Stimulated activated CD4-positive, alpha-beta T cell treated with anti-CD3 and anti-CD28 coated beads, Interleukin-2, amount 100 ng/mL, for 24 hours (primary cell): ENCODE measurements around the gene CCDC40.

Experiments
- DNase-seq, 2 donors: peaks; one replicate each; pipeline ENCODE4 v3.0.0-alpha.2; 2020

CCDC40 gene

DNA sequence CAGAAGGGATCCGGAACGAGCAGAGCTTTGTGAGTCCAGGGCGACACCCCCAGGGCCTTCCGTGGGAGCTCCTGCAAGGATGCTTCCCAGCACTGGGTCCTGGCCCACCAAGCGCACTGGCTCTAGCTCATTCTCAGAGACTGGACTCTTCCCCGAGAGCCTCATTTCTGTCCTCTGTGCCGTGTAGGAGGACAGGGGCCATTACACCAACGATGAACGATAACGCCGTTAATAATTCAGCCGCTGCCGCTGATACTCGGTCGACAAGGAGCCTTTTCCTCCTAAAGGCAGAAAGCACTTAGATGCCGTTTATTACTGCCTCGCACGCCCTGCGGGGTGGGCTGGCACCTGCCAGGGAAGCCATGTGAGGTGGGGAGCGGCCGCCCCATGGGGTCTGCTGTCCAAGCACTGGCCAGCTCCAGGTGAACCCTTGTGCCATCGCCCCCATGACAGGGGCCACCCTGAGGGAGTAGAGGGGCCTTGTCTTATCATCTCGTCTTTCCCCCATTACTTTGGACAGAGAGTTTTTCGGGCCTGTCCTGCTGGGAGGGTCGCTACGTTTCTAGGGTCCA is 34.3 kb upstream of the CCDC40 start:
- no peak for DNase-seq

DNA sequence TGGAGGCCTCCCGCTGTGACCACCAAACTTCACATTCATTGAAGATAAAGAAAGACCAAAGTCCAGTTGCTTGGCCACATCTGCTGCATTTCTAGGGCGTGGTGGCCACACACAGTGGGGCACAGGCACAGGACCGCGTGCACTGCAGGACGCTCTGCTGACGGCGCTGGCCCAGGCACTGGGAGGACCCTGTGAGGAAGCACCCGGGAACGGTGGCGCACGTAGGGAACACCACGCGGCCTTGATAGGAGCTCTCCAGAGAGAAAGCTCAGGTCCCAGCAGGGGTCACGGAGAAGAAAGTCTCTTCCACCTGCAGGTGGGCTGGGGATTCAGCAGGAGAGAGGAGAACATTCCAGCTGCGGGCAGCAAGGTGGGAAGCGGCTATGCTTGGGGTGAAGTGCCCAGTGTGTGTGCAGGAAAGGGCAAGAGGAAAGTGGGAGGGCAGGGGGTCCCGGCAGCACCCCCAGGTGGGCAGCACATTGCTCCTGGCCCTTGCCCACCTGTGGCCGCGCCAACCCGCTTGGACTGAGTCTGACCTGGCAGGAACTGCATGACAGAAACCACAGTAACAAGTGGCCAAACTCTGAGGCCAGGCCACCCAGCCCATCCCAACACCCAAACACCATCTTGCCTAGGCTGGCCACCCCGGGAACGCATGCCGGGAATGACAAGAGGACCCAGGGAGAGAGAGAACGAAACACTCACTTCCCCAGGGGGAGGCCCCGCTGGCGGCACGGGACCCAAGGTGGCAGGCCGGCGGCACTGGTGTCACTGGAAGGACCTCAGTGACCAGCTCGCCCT is 33.6 kb upstream of the CCDC40 start:
- DNase-seq: no peak

DNA sequence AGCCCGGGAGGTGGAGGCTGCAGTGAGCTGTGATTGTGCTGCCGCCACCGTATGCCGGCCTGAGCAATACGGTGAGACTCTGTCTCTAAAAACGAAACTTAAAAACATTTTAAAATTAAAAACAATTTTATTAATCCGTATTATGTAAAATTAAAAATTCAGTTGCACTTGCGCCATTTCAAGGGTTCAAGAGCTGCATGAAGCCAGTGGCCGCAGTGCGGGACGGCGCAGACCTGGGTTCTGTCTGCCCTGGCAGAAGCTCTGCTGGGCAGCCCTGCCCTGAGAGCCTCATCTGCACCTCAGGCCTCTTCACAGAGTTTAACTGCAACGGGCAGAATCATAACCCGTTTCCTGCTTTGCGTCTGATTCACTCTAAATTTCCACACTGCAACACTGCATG is 32.5 kb upstream of the CCDC40 start:
- DNase-seq: no peak

DNA sequence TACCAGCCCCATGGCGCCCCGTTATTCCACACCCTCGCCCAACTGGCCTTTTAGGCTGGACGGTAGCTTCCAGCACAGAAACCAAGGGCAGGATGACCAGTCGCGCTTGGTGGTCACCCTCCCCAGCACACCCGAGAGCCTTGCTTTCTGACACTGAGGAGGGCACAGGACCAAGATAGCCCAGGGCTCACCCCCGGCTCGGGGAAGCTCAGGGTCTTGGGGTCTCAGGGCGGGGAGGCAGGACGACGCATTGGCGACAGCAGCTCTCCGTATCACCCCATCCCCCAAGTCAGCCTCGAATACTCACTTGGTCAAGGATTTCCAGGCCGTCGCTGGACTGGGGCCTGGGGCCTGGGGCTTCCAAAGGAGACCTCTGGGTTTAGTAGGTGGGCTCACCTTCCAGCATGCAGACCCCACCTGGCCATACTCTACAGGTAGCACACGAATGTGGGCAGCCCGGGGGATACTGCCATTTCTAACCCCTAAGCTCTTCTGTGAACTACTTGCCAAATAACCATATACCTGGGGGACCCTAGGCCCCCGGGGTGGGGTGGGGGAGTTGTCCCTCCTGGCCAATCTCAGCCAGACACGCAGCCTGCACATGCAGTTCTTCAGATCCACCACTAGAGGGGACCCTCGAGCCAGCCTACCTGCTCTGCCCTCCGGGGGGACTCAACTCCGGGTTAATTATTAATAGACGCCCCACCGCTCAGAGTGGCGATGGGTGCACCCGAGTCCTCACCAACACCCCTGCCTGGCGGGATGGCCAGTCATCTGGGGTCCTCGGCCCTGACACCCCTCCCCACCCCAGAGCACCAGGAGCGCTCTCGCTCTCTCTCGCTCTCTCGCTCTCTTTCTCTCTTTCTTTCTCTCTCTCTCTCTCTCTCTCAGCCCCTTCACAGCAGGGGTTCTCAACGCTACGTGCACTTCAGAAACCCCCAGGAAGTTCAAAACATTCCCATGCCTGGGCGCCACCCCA is 30.8 kb upstream of the CCDC40 start:
- DNase-seq: peak; percentile 53 to 69

DNA sequence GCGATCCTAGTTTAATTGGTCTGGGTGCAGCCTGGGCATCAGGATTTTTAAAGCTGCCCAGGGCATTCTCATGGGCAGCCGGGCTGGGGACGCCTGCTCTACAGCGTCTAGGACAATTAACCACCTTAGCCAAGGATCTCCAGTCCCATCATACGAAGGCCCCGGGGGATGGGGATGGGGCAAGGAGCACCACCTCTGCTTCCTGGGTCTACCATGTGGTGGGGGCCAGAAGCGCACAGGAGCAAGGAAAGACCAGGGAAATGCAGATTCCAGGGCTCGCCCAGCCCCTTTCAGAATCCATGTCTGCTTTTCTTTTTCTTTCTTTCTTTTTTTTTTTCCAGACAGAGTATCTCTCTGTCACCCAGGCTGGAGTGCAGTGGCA is 30.1 kb upstream of the CCDC40 start:
- DNase-seq: no peak

DNA sequence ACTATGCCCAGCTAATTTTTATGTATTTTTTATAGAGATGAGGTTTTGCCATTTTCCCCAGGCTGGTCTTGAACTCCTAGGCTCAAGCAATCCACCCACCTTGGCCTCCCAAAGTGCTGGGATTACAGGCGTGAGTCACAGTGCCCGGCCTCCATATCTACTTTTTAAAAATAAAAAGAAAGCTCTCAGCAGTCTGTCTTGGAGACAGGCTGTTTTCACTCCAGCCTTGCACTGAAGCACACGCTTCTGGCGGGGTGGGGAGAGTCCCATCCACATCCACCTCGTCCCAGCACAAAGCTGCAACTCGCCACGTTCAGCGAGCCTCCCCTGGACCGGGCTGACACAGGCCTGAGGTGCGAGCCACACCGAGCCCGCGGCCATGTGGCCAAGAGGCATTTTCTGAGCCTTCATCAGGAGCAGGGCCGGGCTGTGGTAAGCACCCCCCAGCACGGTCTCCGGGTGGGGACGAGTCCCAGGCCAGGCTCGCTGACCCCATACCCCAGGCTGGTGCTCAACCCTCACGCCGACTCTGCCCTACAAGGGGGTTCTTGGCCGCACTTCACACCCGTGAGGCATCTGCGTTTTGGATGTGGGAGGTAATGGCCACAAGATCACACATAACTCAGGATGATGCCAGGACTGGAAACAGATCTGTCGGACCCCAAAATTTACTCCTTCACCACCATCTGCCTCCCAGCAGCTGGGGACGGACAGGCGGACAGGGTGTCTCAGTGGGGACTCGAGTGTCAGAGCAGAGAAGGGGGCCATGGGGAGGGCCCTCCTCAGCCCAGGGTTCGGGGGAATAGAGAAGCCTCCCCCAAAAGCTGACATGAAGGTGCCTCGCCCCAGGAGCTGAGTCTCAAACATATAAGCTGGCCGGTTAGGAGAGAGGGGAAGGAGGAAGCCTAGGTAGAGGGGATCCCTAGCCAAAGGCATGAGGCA is 29.4 kb upstream of the CCDC40 start:
- DNase-seq: no peak

DNA sequence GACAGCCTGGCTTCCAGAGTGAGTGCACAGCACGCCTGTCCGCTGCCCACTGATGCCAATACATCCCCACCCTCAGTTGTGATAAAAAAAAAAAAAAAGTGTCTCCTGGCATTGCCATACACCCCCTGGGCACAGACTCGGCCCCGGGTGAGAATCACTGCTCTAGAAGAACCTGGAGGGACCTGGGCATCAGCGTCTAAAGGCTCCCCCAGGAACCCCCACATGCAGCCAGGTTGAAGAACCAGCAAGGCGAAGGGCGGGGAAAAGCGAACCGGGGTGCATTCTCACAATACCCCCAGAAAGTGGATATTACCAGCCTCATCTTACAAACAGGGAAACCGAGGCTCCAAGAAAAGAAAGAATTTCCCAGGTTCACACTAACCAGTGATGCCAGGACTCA is 28.5 kb upstream of the CCDC40 start:
- no peak for DNase-seq

DNA sequence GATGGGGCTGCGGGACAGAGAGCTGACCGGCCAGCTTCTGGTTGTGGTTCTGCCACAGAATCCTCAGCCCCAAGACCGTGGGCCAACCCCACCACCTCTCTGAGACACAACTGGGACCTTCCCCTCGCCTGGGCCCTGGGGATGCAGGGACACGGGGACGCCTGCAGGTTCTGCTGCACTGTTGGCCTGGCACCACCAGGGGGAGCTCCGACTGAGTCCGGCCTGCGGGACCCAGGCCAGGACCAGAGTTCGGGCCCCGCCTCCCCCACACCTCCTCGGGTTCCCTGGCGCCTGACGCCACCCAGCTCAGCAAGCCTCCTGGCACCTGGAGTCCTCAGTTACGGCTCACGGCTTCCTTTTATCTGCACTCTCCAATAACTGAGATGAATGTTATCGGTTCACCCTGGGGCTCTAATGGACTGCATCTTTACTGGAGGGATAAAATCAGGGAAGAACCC is 28.0 kb upstream of the CCDC40 start:
- peak; percentile 84 to 89 for DNase-seq

DNA sequence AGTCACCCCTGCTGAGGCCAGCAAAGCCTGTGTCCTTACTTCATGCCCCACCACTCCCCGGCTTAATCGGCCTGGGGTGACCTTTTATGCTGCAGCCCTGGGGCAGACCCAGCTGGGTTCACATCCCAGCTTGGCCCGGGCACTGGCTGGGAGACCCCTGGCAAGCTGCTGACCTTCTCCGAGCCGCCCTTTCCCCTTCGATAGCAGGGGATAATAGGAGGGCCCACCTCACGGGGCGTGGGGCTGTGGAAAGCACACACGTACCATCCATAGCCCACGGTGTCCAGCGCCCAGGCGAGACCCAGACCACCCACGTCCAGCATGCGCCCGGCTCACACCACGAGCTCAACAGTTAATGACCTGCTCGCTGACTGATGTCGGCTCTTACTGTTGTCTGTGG is 27.6 kb upstream of the CCDC40 start:
- no peak for DNase-seq

DNA sequence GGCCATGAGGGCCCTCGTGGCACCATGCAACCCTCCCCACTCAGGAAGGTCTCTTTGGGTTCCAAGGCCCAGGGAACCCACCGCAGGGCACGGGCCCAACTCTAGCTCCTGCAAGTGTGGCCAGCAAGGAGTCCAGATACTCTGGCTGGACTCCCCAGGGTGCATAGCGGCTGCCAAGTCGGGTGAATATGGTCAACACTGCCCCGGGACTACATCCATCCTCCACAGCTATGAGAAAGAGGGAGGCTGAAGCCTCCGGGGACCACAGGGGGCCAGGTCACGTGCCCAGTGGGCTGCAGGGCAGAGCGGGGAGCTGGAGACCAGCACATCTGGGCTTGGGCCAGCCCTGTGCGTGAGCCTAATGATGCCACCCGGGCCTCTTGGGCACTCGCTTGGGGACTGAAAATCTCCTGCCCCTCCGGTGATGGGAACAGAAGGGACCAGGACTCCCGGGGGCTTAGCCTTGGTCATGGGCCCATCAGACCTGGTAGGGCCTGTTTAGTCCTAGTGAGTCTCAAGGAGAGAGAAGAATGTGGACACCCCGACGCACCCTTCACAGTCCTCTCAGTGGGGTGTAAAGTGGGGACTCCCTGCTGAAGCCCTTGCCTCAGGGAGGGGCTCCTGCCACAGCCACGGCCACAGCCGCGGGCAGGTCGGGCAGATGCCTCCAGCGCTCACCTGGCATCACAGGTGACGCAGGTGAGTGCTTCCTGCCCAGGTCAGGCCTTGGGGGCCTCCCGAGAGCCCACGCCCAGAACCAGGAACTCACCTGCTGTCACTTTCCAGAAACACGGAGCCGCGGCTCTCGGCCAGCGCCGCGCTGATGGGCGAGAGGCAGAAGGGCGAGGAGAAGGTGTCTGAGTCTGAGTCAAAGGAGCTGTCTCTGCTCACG is 26.8 kb upstream of the CCDC40 start:
- no peak for DNase-seq

DNA sequence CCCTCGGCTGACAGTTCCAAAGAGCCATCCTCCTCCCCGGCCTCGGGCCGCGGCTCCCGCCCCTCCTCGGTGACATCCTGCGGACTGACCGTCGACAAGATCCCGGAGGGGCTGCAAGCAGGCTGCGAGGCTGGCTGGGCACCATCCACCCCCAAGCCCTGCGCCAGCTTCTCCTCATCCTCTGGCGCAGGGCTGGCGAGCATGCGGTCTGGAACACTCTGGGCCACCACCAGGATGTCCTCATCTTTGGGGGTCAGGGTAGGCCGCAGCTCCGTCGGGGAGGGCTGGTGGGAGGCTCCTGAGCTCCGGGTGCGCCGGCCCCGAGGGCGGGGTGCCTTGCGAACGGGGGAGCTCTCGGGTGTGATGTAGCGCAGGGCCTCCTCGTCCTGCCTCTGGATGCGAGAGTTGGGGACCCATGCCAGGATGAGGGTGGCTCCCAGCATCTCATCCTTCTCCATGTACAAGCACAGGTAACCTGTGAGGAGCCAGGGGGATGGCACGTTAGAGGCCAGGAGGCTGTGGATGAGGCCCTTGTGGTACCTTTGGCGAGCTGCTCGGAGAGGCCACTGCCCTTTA is 26.1 kb upstream of the CCDC40 start:
- no peak for DNase-seq

DNA sequence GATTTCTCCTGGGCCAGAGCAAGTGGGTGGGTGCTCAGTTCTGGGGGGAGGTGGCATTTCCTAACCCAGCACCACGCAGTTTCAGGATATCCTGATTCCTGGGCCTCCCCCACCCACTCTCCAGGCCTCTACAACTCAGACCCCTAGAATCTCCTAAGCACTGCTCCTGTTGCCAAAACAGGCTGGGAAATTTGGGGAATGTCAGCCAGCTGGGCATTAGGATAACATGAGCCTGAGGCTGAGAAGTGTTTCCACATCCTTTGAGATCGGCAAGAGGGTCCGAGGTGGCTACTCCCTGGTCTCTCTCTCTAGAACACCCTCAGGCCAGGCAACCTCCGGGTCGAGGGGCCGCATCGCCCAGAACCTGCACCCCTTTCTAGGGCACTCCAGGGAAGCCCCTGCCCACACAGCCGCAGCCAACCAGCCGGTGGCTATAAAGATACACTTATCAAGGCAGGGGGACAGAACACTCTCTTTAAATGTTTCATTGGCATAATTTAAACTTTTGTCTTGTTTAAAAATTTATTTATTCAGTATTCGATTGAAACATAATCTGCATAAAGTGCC is 24.4 kb upstream of the CCDC40 start:
- no peak for DNase-seq

DNA sequence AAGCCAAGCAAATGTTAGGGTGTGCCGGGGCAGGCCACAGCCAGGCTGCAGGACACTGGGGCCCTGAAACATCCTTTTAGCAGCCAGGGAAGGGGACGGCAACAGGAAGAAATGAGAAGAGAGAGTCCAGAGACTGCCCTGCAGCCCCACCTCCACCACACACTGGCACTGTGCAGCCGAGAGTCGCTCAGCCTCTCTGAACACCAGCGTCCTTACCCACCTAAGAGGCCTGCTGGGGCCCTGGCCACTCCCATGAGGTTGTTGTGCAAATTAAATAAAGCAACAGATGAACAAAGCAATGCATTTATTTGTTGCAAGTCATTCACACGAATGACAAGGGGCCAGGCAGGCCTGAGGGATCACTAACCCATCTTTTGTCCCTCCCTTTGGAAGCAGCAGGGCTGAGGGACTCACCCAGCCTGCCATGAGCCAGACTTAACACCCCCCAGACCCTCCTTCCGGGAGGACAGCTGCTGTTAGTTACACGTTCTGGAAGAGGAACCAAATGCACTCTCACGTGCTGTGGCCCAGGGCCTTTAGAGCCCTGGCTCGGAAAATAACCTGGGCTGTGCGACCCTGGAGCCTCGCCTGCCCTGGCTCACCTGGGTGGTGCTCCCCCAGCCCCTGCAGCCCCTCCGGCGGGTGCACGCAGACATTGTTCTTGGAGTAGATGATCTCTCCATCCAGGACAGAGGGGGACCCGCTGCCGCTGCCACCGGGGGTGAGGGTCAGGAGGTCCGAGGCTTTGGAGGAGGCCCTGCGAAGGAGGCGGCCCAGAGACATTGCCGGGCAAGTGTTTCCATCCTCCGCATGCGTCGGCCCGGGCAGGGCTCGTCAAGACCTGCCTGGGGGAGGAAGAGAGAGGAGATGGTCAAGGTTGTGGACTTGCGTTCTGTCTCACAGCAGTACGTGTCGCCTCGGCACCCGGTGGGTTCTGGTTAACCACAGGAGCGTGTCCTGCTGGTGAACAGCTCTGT is 23.4 kb upstream of the CCDC40 start:
- no peak for DNase-seq

DNA sequence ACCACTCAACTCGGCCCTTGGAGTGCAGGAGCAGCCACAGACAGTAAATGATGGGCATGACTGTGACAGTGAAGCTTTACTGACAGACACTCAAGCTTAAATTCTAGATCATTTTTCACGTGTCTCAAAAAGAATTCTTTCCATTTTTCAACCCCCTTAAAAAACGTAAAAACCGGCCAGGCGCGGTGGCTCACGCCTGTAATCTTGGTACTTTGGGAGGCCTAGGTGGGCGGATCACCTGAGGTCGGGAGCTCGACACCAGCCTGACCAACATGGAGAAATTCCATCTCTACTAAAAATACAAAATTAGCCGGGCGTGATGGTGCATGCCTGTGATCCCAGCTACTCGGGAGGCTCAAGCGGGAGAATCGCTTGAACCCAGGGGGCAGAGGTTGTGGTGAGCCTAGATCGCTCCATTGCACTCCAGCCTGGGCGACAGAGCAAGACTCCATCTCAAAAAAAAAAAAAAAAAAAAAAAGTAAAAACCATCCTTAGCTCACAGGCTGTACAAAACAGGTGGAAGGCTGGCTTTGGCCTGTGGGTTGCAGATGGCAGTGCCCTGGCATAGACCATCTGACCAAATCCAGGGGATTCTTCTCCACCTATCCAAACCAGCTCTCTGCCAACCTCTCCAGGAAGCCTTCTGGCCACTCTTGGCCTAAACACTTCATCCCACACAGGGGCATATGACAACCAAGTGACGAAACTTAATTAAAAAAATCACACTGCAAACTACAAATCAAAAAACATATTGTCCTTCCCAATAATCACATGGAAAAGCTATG is 19.0 kb upstream of the CCDC40 start:
- no peak for DNase-seq

DNA sequence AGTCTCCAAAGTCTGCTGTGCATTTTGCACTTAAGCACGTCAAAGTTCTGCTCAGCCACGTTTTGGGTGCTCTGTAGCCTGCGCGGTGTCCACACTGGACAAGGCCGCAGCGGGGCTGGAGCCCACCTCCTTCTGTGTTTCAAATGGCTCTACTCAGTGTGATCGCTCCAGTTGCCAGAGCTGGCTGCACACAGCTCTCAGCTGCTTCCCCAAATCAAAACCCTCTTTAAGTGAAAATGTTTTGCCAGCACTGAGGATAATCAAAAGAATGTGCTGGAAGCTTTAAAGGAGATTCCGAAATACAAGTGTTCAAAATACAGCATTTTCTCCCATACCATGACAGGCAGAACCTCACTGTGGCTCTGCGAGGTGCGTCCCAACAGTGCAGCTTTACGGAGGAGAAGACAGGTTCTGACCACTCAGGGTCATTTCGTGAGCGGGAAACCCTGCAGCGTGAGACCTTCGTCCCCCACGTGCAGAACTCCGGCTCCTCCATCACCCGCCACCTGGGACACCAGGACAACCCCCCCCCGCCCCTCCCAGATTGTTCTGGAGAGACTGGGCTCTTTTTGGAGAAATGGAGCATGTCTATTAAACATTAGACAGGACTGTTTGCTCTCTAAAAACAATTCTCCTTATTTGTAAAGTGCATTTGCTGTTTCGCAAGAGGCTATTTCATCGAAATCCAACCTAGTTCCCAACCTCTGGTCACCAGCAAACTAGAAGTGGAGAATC is 17.4 kb upstream of the CCDC40 start:
- no peak for DNase-seq

DNA sequence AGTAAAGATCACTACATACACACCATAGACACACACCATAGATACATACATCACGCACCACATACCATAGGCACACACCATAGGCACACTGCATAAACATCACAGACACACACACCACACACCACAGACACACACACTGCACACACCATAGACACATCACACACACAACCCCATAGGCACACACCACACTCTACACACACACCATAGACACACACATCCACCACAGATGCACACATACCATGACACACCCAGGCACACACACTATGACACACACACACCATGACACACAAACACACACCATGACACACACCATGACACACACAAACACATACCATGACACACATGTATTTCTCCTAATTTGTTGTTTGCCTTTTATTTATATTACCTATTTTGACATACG is 14.8 kb upstream of the CCDC40 start:
- no peak for DNase-seq

DNA sequence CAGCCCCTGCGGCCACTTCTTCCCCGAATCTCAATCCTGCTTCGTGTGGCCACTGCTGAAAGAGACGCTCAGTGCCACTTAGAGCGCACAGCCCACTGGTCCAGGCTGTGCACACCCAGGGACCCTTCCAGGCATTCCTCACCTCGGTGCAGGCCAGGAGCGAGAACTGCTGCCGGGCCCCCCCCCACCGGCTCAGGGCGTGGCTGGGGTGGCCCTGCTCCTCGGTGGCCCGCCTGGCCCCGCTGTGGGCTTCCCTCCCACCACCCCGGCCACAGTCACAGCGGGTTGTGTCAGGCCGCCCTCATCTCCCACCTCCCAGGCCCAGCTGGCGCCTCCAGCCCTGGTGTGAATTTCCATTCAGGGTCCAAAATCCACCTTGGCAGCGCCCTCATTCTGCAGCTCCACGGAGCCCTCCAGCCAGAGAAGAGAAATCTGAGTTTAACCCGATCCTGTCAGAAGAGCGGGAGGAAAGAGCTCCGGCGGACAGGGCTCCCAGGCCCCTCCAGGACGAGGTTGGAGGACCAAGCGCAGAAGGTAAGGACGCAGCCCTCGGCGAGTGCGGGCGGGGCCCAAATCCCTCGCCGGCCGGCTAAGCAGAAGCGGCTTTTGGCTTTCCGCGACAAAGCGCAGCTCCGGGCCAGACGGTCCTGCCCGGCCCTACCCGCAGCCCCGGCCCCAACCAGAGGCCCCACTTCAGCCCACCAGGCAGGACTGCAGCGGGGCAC is 12.8 kb upstream of the CCDC40 start:
- no peak for DNase-seq
